ENCODE results near the gene UXS1.

UXS1 gene

DNA sequence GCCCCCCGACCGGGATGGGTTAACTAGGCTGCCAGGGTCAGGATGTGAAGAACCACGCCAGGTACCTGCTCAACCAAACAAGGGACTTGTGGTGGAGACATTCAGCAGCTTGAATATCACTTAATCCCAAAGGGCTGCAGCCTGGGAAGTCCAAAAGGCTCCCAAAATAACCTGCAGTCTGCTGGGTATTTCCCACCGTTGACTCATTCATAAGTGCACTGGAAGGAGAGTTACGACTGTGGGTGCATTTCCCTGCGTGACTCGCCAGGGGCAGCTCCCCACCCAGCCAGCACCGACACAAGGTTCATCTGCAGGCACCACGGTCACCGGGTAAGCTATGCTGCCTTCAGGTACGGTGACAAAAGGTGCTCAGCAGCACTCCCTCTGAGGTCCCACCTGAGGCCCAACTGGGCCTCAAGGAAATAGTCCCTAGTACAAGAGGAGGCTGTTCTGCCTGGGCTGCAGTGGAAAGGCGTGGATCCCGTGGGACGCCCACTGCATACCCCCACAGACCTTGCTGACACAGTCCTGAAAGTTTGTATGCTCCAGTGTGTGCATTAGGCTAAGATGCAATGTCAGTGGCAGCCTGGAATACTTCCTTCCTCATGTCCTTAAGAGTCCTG, 86.5 kb downstream of the UXS1 start:
- no peak for DNase-seq

DNA sequence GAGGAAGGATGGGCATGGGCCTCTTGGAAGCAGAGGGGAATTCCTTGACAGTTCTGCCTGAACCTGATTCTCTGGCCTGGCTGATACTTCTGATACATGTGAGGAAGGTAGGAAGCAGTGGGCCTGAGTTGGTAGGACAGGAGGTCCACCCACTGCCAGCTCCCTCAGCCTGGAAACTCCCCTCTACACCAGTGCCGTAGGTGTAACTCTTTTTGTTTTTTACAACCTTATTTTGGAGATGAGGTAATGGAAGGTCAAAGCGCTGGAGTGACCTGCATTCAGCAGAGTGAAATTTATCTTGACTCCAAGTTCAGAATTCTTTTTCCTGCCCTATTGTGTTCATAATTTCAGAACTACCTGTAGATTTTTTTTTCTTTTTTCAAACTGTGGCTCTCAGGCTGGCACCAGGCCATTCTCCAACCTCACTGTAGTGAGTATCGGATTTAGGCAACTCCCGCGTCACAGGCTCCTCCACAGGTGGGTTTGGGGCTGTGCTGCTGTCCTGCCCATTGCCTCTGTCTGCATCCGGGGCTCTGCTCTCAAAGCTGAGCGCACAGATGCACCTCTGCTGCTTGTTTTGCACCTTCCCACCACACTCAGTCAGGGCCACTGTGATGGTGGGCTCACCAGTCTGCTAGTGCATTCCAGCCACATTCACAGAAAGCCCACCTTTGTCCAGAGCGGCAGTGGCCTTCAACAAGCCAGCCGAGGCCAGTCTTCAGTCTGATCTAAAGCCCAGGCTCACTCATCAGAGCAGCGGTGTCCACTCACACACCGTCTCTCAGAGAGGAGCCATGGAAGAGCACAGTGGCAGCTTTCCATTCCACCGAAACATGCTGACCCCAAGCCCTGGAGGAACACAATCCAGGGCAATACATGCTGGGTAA, 87.2 kb downstream of the UXS1 start:
- DNase-seq, result no peak

DNA sequence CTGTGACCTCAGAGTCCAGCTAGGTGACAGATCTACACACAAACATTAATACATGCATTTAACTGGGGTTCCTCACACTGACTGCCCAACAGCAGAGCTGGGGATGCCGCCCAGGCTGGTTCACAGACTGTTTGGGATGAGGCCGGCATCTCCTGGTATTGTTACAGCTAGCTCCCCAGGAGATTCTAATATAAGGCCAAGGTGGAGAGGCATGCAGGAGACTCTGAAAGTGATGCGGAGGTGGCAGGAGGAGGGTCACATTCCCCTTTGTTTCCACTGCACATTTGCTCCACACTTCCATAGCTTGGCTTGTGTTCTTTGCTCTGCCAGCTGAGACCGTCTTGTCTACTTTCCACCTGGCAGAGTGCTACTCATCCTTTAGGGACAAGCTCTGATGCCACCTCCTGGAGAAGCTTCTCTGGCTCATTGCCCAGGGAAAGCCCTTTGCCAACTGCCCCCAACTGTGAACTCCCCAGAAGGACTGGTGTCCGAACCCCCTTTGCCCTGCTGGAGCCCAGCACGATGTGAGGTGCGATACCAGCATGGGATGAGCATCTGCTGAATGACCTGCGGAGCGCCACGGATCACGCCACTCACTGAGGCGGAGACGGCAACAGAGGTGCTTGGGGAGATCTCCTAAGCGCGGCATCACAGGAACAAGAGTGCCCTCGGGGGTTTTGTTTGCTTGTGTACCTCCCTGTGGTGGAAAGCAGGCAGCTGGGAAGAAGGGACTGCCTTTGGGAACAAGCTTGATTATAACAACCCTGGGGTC, 88.8 kb downstream of the UXS1 start:
- DNase-seq, result no peak

DNA sequence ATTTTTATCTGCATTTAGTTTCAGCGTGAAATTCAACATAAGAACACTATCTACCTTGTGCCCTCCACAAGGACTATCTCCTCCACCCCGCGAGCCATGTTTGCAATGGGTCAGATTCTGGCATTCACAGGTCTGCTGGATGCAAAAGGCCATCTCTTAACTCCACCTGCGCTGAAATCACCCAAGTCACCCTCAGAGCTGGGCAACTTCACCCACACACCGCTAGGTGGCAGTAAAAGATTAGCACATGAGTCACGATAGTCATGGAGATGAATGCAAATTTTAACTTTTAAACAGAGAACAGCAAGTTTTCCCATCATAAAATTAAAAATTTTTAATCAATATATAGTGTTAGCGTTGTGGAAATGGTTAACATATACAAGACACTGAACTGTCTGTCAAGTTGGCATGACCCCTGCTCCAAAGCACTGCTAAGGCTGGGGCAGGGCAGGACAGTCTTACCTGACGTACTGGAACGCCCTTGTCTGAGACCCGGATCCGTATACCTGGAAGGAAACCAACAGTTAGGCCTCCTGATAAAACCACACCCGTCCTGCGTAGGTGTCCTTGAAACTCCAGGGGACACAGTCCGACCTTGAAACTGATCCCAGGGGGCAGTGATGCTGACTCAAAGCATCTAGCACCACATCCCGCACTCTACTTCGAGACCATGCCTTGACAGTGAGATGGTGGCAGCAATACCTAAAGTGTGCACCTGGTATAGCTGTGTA, 89.6 kb downstream of the UXS1 start:
- DNase-seq, result no peak

DNA sequence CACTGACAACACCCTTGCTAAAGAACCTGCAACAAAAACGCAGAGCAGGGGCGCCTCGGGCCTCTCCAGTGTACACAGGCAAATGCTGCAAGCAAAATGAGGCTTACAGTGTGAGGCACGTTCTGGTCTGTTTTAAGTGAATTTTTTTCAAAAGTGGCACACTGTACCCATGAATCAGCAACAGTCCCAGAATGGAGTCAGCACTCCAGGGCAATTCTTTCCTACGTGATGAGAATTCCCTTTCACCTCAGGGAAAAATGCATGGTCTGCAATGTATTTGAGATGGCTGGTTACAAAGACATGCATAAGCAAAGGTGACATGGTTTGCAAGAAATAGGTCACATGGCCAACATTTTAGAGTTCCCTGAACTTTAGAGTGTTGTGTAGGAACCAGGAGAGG, 94.4 kb downstream of the UXS1 start:
- no peak for DNase-seq

DNA sequence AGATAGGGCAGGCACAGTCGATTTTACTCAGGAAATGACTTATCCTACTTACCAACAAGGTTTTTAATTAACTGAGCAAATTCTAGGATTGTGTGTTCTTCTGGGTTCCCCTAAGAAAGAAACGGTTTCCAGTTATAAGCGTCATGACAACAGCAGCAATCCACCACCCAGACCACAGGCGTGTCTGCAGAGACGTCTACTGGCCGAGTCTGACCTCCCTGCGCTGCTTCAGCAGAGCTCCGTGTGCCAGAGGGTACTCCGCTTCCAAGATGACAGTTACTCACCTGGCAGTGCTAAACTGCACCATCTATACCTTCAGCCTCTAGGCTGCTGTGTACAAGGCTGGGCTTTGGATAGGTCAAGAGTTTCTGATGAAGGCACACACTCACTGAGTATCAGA, 95.4 kb downstream of the UXS1 start:
- DNase-seq, result no peak

DNA sequence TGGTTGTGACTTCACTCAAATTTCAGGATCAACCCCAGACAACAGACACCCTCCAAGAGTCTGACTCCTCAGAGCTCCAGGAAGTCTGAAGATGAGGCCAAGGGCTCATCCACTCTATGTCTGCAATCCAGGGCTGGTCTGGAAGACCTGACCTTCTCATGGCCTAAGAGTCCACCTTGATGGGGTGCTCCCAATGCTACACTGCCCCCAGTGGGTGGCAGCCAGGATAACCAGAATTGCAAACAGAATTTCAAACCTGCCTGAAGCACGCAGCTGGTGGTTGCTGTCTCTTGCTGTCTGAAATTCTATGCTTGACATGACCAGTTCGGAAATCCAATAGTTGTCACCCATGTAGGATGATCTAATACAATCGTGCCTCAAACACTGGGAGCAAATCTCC, 96.0 kb downstream of the UXS1 start:
- DNase-seq, result no peak

DNA sequence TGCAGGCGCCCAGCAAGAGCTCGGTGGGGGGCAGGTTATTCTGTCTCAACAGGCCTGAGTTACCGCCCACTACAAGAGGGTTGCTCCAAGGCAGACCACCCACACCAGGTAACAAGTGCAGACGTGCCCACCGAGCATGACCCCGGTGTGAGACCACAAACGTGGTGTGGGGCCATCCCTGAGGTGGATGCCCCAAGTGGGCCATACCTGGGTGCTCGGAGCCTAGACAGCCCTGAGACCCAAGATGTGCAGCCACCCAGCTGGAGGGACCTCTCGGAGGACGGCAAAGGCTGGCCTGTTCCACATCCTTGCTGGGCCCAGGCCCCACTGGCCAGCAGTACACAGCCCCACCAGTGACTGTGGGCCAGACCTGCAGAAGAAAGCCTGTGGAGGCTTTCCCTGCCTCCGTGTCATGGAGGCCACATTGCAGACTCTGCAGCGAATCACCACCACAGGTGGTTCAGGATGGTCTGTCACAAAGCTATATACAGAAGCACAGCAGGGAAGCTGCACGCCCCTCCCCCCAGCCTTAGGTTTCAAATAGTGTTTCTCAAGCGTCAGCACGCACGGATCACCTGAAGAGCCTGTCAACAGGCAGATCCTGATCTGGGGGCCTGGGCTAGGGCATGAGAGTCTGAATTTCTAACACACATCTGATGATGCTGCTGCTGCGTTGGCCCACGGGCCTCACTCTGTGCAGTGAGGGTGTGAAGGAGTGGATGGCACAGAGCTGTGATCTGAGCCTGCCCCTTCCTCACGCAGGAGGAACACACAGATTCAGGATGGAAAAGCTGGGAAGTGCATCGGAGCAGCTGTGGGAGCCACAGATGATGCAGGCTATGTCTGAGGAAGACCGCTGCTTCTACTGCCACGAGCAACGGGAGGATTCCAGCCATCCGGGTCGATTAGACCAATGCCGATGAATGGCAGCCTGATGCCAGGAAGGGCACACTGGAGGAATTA, 96.8 kb downstream of the UXS1 start:
- no peak for DNase-seq

DNA sequence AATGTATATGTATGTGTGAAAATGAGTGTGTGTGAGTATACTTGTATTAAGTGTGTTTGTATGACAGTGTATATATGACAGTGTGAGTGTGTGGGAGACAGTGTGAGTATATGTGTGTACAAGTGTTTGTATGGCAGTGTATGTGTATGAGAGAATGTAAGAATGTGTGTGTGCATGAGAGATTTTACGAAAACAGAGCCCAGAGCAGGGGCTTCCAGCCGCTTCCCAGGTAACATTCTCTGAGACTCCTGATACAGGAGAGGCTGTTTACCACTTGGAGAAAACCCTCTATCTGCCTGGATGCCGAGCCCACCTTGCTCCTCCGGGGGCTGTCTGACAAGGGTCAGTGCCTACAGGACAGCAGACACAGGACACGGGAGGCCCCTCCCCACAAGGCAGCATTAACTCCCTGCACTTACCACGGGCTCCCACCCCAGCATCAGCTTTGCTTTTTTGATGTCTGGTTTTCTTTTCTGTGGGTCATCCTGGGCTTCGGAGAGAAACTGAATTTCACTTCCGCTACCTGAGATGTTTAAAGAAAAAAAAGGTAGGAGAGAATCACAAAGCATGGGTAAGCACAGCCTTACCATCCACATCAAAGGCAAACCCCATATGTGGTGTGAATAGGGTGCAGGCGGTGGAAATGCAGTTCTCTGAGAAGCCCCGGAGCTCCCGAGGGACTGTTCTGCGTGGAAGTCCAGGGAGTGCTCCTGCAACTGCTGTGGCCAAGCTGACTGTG, 97.6 kb downstream of the UXS1 start:
- DNase-seq, result no peak

DNA sequence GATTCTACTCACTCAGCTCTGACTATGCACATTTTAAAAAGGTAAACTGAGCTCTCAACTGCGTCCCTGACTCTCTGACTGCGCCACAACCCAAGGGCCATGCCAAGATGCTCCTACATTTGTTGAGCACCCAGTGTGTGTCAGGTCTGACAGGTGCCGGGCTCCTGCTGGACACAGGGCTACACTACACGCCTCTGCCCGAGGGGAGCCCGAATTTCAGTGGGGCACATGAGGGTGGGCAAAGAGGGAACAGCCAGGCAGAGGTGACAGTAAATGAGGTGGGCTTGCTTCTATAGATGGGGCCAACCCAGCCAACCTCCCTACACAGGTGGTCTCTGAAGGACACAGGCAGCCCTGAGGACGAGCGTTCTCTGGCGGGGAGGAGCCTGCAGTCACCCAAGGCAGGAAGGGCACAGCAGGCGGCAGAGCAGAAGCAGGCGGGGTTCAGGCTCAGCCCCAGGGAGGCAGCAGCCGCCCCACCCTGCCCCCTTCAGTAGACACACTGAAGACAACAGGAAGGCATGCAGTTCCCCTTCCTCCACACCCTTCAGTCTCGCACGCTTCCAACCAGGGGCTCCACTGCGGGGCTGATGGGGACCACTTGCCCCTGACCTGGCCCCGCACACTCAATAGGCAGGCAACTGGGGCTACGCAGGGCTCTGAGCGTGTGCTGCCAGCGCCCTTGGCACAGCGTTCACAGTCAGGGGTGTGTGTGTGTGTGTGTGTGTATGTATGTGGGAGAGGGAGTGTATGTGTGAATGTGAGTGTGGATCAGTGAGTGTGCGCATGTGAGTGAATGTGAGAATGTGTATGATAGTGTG, 98.4 kb downstream of the UXS1 start:
- DNase-seq, result no peak

DNA sequence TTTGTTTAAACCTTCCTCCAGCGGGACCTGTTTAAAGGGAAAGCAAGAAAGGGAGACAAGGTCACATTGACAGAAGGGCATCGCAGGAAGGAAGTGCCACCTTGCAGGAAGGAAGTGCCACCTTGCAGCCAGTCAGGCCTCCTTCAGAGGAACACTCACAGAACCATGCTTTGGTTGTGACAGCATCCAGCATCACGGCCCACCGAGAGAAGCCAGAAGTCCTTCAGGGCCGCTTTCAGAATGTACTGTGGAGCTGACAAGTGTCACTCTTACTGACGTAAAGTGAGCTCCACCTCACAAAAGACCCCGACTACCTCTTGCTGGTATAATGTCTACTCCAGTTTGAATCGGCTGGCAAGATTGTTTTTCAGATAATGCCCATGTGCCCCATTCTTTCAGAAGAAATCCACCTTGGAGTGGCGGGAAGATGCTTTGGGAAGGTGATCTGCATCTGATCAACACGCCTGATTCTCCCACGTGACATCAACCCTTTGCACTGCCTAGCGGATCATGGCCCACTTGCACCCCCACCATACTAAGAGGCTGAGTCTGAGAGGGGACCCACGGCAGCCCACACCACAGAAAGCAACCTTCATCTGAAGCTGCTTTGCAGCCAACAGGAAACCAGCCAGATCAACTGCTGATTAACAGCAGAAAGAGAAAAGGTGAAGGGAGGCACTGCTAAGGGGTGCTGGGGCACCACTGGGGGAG, 99.8 kb downstream of the UXS1 start:
- no peak for DNase-seq

DNA sequence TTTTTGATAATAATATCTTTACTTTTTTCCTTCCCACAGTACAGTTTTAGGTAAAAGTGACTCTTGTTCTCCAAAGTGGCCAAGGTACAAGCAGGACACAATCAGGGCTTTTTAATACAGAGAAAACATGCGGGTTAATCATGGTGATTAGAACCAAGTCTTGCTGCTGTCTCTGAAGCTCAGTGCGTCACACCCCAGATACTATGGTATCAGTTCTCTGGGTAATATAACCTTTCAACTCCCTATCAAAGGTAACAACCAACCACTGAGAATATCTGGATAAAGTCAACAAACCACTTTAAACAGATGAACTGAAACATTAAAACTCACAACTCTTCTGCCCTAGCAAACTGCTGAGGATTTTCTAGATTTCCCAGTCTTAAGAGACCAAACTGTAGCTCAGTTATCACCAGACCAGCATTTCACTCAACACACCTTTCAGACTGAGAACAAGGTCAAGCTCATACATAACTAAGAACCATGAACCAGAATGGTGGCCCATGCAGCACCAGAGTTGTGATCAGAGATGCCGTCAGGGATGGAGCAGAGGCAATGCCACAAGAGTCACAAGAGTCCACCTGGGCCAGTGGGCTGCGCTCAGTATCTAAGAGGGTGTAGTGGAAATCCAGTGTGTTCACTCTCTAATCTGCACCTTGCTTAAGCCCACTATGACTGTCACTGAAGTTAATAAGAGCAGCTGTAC, 103.0 kb downstream of the UXS1 start:
- DNase-seq, result no peak

DNA sequence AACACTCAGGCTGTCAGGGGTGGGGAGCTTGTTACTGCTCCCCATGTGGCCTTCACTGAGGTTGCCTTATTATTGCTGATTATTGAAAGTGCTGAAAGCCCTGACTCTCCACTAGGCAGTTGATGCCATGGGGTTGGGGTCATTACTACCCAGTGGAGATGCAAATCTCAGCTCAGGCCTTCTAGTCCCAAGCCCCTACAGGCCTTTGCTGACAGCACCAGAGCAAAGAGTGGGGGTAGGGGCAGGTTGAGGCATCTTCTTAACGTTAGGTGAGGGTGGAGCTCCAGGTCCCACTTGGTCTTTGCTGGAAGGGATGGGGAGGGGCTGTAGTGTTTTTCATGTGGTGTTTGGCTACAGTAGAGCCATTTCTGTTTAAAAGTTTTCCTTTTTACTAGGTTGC, 104.5 kb downstream of the UXS1 start:
- DNase-seq, result no peak

DNA sequence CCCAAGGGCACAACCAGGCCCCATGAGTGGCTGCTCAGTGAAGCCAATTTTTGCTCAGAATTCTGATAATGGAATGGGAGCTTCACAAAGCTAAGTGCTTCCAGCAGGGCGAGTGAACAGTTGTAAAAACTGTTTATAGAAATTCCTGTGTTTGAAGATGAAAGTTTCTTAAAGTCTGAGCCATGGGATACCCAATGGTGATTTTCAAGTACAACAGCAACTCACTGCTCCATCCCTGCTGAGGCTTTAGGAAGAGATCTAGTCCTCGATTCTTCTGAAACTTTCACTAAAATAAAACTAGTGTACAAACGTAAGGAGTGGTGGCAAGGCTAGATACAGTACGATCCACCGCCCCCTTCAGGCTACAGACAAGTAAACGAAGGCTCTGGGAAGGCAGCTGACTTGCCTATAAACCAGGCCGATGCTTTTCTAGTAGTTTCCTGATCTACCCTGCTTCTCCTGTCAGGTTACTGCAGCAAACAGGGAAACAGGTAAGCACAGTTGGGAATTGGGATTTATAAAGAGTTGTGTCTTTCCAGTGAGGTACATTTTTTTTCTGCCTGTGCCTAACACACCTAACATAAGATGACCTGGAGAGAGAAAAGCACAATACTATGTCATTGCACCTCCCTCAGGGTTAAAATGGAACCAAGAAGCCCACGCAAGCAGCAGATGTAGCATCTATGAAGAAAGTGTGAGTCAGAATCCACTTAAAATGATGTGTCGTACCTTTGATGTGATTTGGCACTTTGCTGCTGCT, 108.7 kb downstream of the UXS1 start:
- DNase-seq, result no peak

DNA sequence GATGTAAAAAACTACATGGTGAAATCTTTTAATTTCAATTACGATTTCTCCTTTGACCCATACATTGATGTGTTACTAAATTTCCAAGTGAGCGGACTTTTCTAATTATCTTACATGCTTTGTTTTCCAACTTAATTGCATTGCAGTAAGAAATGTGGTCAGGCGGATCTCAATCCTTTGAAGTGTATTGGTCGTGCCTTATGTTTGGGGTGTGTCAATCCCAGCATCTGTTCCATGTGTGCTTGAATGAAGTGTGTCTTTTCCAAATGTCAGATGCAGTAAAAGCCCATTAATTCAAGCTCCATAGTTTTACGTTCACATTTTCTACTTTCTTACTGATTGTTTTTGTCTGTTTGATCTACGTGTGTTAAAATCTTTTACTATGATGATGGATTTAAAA, 113.1 kb downstream of the UXS1 start:
- DNase-seq, result no peak

DNA sequence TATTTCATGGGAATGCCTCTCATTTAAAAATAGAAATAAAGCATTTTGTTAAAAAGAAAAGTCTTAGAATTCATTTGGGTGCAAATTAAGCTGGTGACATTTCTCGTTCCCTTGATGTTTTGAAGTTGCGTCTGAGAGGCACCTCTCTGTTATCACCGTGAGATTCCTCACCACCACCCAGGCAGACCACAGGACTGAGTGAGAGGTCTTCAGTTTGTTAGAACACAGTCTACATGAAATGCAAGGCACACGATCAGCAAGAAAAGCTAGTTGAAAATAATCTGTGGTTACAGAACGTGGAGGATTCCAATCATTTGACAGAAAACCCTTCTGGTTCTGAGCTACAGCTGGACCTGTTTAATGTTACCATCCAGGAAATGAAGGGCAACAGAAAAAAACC, 116.0 kb downstream of the UXS1 start:
- DNase-seq, result no peak

DNA sequence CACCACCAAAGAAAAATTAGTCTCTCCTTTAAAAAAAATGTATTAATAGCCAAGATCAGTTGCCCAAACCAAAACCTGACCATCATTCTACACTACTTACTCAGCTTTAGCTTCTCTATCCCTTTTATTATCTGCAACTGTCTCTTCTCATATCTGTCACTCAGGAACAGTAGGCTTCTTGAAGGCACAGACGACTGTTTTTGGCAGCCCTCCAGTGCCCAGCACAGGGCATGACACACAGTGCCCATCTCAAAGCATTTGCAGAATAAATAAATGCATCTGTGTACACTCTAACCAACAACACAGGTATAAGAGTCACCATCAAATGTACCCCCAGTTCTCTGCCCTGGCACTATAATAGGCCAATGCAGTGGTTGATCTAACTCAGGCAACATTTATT, 117.2 kb downstream of the UXS1 start:
- DNase-seq, result no peak

DNA sequence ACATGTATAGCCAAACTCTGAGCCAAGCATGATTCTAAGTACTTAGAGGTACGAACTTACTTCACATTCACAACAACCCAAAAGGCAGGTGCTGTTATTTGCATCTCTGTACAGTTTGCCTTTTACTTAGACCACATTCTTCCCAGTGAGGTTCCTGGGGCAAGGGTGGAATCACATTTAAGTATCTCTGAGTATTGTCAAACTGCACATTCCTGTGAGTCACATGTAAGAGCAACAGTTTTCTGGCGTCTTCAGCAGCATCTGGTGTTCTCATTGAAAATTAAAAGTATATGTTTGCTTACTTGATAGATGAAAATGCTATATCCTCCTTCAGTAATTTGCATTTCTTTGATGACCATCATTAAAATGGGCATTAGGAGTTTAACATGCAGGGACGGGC, 119.1 kb downstream of the UXS1 start:
- DNase-seq, result no peak
